GM23338 (cell line): ENCODE results near the gene MAP3K7CL. TPM values are rescaled to one million over a fixed set of nuclear protein-coding genes. Genes with fewer than 3 reads are reported as not detected.

Experiments
- ATAC-seq: fragments of 200-7000 bp; cut with Tn5 transposase; 3 replicates; pipeline ENCODE4 v1.9.1; 2020
- DNase-seq: peaks from one replicate; pipeline ENCODE4 v3.0.0-alpha.2; 2015; ENCODE audit warnings: low spot score
- H2AFZ ChIP-seq: fragments of 200-600 bp; sonication (generic); 2 replicates; pipeline ENCODE4 v1.8.0; 2016; ENCODE audit warnings: antibody characterized with exemption, mild to moderate bottlenecking, moderate library complexity
- H3F3A ChIP-seq: fragments of 200-600 bp; sonication (generic); replicated peaks from 2 replicates; pipeline ENCODE4 v1.8.0; 2017; ENCODE audit warnings: antibody characterized with exemption, mixed run types, low read depth
- H3K27ac ChIP-seq: fragments of 200-600 bp; sonication (generic); 2 replicates; pipeline ENCODE4 v1.6.1; 2016; ENCODE audit warnings: low read depth
- H3K27me3 ChIP-seq: fragments of 200-600 bp; sonication (generic); 2 replicates; pipeline ENCODE4 v1.8.0; 2016; ENCODE audit warnings: mild to moderate bottlenecking, mixed run types, moderate library complexity; ENCODE audit not compliant: insufficient read depth
- H3K36me3 ChIP-seq: fragments of 200-600 bp; sonication (generic); 2 replicates; pipeline ENCODE4 v1.8.0; 2016; ENCODE audit warnings: mild to moderate bottlenecking; ENCODE audit not compliant: insufficient read depth
- H3K4me1 ChIP-seq: fragments of 200-600 bp; sonication (generic); 2 replicates; pipeline ENCODE4 v1.8.0; 2016; ENCODE audit warnings: mild to moderate bottlenecking, moderate library complexity; ENCODE audit not compliant: insufficient read depth
- H3K4me2 ChIP-seq: fragments of 200-600 bp; sonication (generic); 2 replicates; pipeline ENCODE4 v1.7.1; 2017; ENCODE audit warnings: mixed run types
- H3K4me3 ChIP-seq: fragments of 200-600 bp; sonication (generic); 2 replicates; pipeline ENCODE4 v1.6.1; 2016; ENCODE audit warnings: mixed run types
- H3K79me2 ChIP-seq: fragments of 200-600 bp; sonication (generic); replicated peaks from 2 replicates; pipeline ENCODE4 v1.8.0; 2017; ENCODE audit warnings: mild to moderate bottlenecking; ENCODE audit not compliant: insufficient read depth
- H3K9me2 ChIP-seq: fragments of 200-600 bp; sonication (generic); 2 replicates; pipeline ENCODE4 v1.8.0; 2017; ENCODE audit not compliant: insufficient read depth
- H4K20me1 ChIP-seq: fragments of 200-600 bp; sonication (generic); replicated peaks from 2 replicates; pipeline ENCODE4 v1.8.0; 2017; ENCODE audit warnings: mild to moderate bottlenecking; ENCODE audit not compliant: insufficient read depth
- H3K27ac Mint-ChIP-seq: 2 replicates; pipeline ENCODE4 v1.8.0; 2020; ENCODE audit warnings: inconsistent platforms, mild to moderate bottlenecking, moderate library complexity, mixed read lengths
- H3K27me3 Mint-ChIP-seq: 3 replicates; pipeline ENCODE4 v1.8.0; 2022; ENCODE audit warnings: low read depth, mild to moderate bottlenecking, moderate library complexity, mixed read lengths, inconsistent platforms; ENCODE audit not compliant: insufficient read depth, poor library complexity
- H3K36me3 Mint-ChIP-seq: 3 replicates; pipeline ENCODE4 v1.8.0; 2021; ENCODE audit warnings: low read depth, mild to moderate bottlenecking, inconsistent platforms, moderate library complexity, mixed read lengths
- H3K4me1 Mint-ChIP-seq: 3 replicates; pipeline ENCODE4 v1.8.0; 2020; ENCODE audit warnings: mild to moderate bottlenecking, inconsistent platforms, mixed read lengths
- H3K4me3 Mint-ChIP-seq: 3 replicates; pipeline ENCODE4 v1.8.0; 2021; ENCODE audit warnings: moderate library complexity, mild to moderate bottlenecking, inconsistent platforms, mixed read lengths
- H3K9me3 Mint-ChIP-seq: 3 replicates; pipeline ENCODE4 v1.8.0; 2020; ENCODE audit warnings: moderate library complexity, mild to moderate bottlenecking, inconsistent platforms, mixed read lengths
- CREB1 ChIP-seq: fragments of 250-450 bp; sonication (Bioruptor Pico); IDR thresholded peaks from 2 replicates; pipeline ENCODE4 v1.5.0; 2020; ENCODE audit warnings: low read depth, mild to moderate bottlenecking, moderate library complexity
- CTCF ChIP-seq, 2 experiments: fragments of 200-600 bp in 1 of 2; sonication (generic) in 1 of 2; conservative IDR thresholded peaks; 2 replicates each; pipeline versions ENCODE4 v1.5.1 to v1.6.1; 2016 to 2017; ENCODE audit warnings: antibody characterized with exemption in 2 of 2, low read depth in 2 of 2, mild to moderate bottlenecking in 2 of 2, moderate library complexity in 1 of 2
- ETS1 ChIP-seq: IDR thresholded peaks from 2 replicates; pipeline ENCODE4 v1.6.1; 2016; ENCODE audit warnings: antibody characterized with exemption
- EZH2 ChIP-seq: fragments of 200-600 bp; sonication (generic); IDR thresholded peaks from one replicate; pipeline ENCODE4 v1.8.0; 2017; ENCODE audit warnings: antibody characterized with exemption, mild to moderate bottlenecking, low read depth; ENCODE audit not compliant: unreplicated experiment
- EZH2phosphoT487 ChIP-seq: fragments of 200-600 bp; sonication (generic); IDR thresholded peaks from one replicate; pipeline ENCODE4 v1.8.1; 2018; ENCODE audit warnings: antibody characterized with exemption; ENCODE audit not compliant: unreplicated experiment
- NANOG ChIP-seq: IDR thresholded peaks from 2 replicates; pipeline ENCODE4 v1.6.1; 2016; ENCODE audit warnings: antibody characterized with exemption, borderline replicate concordance
- REST ChIP-seq: IDR thresholded peaks from one replicate; pipeline ENCODE4 v1.6.1; 2018; ENCODE audit warnings: antibody characterized with exemption; ENCODE audit not compliant: unreplicated experiment
- STAT1 ChIP-seq: IDR thresholded peaks from one replicate; pipeline ENCODE4 v1.6.1; 2016; ENCODE audit warnings: antibody characterized with exemption; ENCODE audit not compliant: unreplicated experiment
- ZNF331 ChIP-seq: fragments of 250-450 bp; sonication (Bioruptor Pico); IDR thresholded peaks from 2 replicates; pipeline ENCODE4 v1.5.0; 2020; ENCODE audit warnings: low read depth, mild to moderate bottlenecking, moderate library complexity
- polyA plus RNA-seq: library from polyadenylated mRNA; unstranded; fragments of >200 nt; fragmentation: Nextera tagmentation; extraction: Ambion mirVana; gene quantifications from 2 replicates; pipeline ENCODE4 v1.2.1, GENCODE V29; 2016
- total RNA-seq: library from RNA; depleted of rRNA; stranded (reverse); fragments of >200 nt; shearing (Covaris generic); gene quantifications from 2 replicates; pipeline ENCODE4 v1.2.3, GENCODE V29; 2014

Gene MAP3K7CL
- total and polyA plus RNA-seq, 2 experiments from 2014 or later, result 2.4 to 3.6 TPM

- Mint-ChIP-seq H3K4me3 (no peak overlapping the region), H3K4me1 (peaks cover 12% of the 10 kb centered on the region; the same call in 2 of the 3 replicates), H3K27ac (peak overlapping the region; percentile 21; the same call in 1 of the 2 replicates), H3K9me3 (no peaks in the 10 kb centered on the region), H3K27me3 (no peaks in the 10 kb centered on the region), H3K36me3 (no peaks in the 10 kb centered on the region)
- no peaks in the 10 kb centered on the region for H3K4me1 ChIP-seq
- TF ChIP-seq EZH2phosphoT487, result no peak
- TF ChIP-seq STAT1, result no peak
- no peak for TF ChIP-seq CREB1 (CRISPR knock-in tag)
- TF ChIP-seq NANOG, result no peak
- no peak for TF ChIP-seq REST
- TF ChIP-seq CTCF (conservative IDR thresholded peaks at IDR 0.05; ENCODE audit: low read depth in 2 of 2), result no peak
- no peak for TF ChIP-seq EZH2
- H3K4me3 ChIP-seq, result no peak overlapping the region
- H4K20me1 ChIP-seq, result no peaks in the 10 kb centered on the region
- no peak overlapping the region for H3K4me2 ChIP-seq
- H3K36me3 ChIP-seq, result no peaks in the 10 kb centered on the region
- no peaks in the 10 kb centered on the region for H3K79me2 ChIP-seq
- H3K27me3 ChIP-seq, result no peaks in the 10 kb centered on the region
- peak overlapping the region; percentile 84; the same call in 1 of the 2 replicates for H2AFZ ChIP-seq
- no peaks in the 10 kb centered on the region for H3F3A ChIP-seq
- ATAC-seq, result no peak
- no peak overlapping the region for H3K27ac ChIP-seq
- no peak for DNase-seq
- peaks cover 10% of the 10 kb centered on the region; the same call in 1 of the 2 replicates for H3K9me2 ChIP-seq
Observed at GRCh38 chr21:29218749-29219148, 88.3 kb downstream of the MAP3K7CL start.

GRCh38 chr21:29219165-29219770 is 88.8 kb downstream of the MAP3K7CL start:
- no peak overlapping the region for H3K4me3 ChIP-seq
- H3K4me2 ChIP-seq, result no peak overlapping the region
- H3K27ac ChIP-seq, result no peak overlapping the region
- H4K20me1 ChIP-seq, result no peaks in the 10 kb centered on the region
- no peaks in the 10 kb centered on the region for H3K79me2 ChIP-seq
- H3K27me3 Mint-ChIP-seq, result no peaks in the 10 kb centered on the region
- H2AFZ ChIP-seq, result peak overlapping the region; percentile 84; the same call in 1 of the 2 replicates
- peak overlapping the region; percentile 21 for H3K27ac Mint-ChIP-seq
- DNase-seq, result no peak
- peaks cover 10% of the 10 kb centered on the region; the same call in 1 of the 2 replicates for H3K9me2 ChIP-seq
- no peaks in the 10 kb centered on the region for H3F3A ChIP-seq
- no peaks in the 10 kb centered on the region for H3K9me3 Mint-ChIP-seq
- H3K27me3 ChIP-seq, result no peaks in the 10 kb centered on the region
- no peaks in the 10 kb centered on the region for H3K36me3 ChIP-seq
- peaks cover 12% of the 10 kb centered on the region; the same call in 2 of the 3 replicates for H3K4me1 Mint-ChIP-seq
- H3K4me1 ChIP-seq, result no peaks in the 10 kb centered on the region
- no peak overlapping the region for H3K4me3 Mint-ChIP-seq
- no peaks in the 10 kb centered on the region for H3K36me3 Mint-ChIP-seq
- ATAC-seq, result no peak
- TF ChIP-seq NANOG, result no peak
- TF ChIP-seq EZH2phosphoT487, result no peak
- no peak for TF ChIP-seq STAT1
- TF ChIP-seq EZH2, result no peak
- no peak for TF ChIP-seq ZNF331
- no peak for TF ChIP-seq ETS1
- TF ChIP-seq CTCF (conservative IDR thresholded peaks at IDR 0.05; ENCODE audit: low read depth in 2 of 2), result no peak
